Superior temporal gyrus (tissue), 1 donor: Measurements from ENCODE around the gene ANKRD55.
"Not testable (repeated sequence)": the region's sequence is repeated elsewhere in the genome, so short reads cannot be mapped to it uniquely, and the experiment has no call there.

ENCODE experiments used
- DNase-seq: peaks from one replicate; pipeline ENCODE4 v3.0.0-alpha.2; 2016; ENCODE audit errors: extremely low spot score

Gene ANKRD55

GRCh38 chr5:56102889-56103288, 130.2 kb downstream of the ANKRD55 start:
- no peak for DNase-seq

GRCh38 chr5:56102207-56102606, 130.9 kb downstream of the ANKRD55 start:
- not testable (repeated sequence) for DNase-seq

GRCh38 chr5:56101180-56101579, 131.9 kb downstream of the ANKRD55 start:
- DNase-seq, result no peak

- DNase-seq, result no peak
Observed at GRCh38 chr5:56100439-56101176, 132.5 kb downstream of the ANKRD55 start.

GRCh38 chr5:56099346-56099745, 133.8 kb downstream of the ANKRD55 start:
- no peak for DNase-seq

GRCh38 chr5:56097055-56097454, 136.1 kb downstream of the ANKRD55 start:
- DNase-seq, result no peak

GRCh38 chr5:56095579-56096102, 137.5 kb downstream of the ANKRD55 start:
- no peak for DNase-seq

GRCh38 chr5:56094579-56095361, 138.4 kb downstream of the ANKRD55 start:
- no peak for DNase-seq

GRCh38 chr5:56093970-56094369, 139.2 kb downstream of the ANKRD55 start:
- DNase-seq, result no peak

GRCh38 chr5:56092115-56092514, 141.0 kb downstream of the ANKRD55 start:
- DNase-seq, result no peak

GRCh38 chr5:56091664-56092063, 141.5 kb downstream of the ANKRD55 start:
- DNase-seq, result no peak

GRCh38 chr5:56090793-56091460, 142.2 kb downstream of the ANKRD55 start:
- DNase-seq, result no peak

- no peak for DNase-seq
Observed at GRCh38 chr5:56088967-56089829, 143.9 kb downstream of the ANKRD55 start.

- no peak for DNase-seq
Observed at GRCh38 chr5:56088431-56088949, 144.6 kb downstream of the ANKRD55 start.

GRCh38 chr5:56085193-56085592, 147.9 kb downstream of the ANKRD55 start:
- no peak for DNase-seq

GRCh38 chr5:56083286-56083854, 149.8 kb downstream of the ANKRD55 start:
- DNase-seq, result no peak

GRCh38 chr5:56081053-56081642, 152.0 kb downstream of the ANKRD55 start:
- DNase-seq, result not testable (repeated sequence)

GRCh38 chr5:56080375-56081052, 152.6 kb downstream of the ANKRD55 start:
- DNase-seq, result no peak

- DNase-seq, result not testable (repeated sequence)
Observed at GRCh38 chr5:56079157-56079500, 154.0 kb downstream of the ANKRD55 start.
